HG02938 (cell line): ENCODE measurements around the gene LCMT1.
"Not testable (repeated sequence)": the region's sequence is repeated elsewhere in the genome, so short reads cannot be mapped to it uniquely, and the experiment has no call there.

Experiments used
- ATAC-seq: cut with Tn5 transposase; IDR thresholded peaks from one replicate; pipeline ENCODE4 v1.9.1; 2021; ENCODE audit warnings: mild to moderate bottlenecking, moderate library complexity; ENCODE audit not compliant: unreplicated experiment

The LCMT1 gene

DNA sequence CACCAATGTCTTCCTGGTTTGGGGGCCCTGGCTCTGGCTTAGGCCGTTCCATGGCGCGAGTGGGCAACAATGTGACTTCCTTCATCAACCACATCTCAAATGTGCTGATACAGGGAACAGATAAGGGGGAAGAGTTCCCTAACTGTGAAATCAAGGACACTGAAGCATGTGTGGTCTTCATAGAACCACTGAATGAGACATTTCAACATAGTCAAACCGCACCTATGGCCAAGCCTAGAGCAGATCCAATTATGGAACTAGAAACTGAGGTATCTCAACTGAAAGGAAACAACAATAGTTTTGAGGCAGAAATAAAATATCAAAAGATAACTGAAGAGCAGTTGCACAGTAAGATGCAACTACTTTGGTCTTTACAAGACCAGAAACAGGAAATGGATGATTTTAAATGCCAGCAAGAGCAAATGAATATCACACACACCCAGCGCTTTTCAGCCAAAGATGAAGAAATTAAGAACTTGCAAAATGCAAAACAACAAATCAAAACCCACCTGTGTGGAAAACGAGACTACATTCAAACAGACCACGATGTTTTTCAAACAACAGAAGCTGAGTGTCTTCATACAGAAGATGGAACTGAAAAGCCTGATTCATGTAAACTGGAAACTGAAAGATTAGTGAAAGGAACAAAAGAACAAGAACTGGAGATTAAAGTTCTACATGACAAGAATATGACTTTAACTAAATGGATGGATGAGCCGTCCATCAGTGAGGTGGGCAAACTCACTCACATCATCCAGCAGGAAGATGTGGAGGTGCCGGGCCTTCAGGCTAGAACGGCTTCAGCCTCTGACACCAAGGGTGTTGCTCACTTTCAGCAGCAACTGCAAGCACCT is 18.1 kb upstream of the LCMT1 start:
- ATAC-seq, result peak; percentile 81

DNA sequence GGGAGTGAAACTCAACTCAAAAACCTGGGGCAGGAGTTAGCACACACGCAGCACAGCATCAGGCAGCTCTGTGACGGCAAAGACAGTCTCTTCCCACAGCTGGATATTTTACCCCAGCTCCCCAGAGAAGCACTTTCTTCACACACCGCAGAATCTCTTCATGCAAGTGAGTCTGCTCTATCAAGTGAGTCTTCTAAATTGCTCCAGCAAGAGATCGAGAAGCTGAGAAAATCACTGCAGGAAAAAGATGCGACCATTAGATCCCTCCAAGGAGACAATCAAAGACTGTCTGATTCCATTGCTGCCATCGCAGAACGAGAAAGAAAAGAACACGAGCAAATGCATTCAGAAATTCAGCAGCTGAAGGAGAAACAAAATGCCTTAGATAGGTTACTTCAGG is 16.9 kb upstream of the LCMT1 start:
- no peak for ATAC-seq

DNA sequence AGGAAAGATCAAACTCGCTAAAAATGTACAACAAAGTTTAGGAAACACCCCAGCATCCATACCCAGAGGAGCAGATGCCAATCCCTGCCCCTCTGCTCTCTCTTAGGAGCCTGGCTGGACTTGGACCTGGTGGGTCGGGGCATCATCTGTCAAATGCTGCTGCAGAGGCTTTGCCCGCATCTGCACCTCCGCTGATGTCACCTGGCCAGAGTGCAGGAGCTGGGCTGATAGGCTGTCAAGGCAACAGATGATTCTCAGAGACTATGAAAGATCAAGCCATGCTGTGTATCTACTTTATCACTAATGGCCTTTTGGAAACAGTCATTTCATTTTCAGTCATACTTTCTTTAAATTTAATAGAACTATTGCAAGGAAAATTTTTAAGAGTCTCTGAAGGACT is 15.9 kb upstream of the LCMT1 start:
- ATAC-seq, result no peak

DNA sequence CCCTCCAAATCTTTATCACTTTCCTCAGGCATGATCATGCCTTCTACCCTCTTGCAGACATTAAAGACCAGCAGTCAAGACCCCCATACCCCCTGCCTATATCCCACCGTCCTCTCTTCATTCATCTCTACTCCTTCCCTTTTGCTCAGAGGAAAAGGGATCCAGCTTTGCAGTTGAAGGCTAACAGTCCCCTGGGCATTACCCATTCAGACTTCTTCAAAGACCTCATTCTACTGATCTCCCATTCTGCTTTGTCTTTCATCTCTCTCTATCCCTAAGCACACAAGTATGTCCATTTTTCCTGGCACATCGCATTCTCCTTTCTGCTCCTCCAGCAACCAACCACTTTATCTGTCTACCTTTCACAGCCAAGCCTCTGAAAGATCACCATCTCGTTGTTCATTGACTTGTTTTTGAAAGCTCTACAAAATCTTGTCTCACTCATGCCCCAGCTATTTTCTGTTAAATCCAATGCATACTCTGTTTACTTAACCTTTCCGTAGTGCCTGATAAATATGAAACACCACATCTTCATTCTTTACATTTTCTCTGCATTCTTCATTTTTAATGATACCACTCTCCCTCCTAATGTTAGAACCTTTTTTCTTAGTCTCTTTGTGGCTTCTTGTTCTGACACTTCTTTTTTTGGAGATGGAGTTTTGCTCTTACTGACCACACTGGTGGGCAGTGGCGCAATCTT is 14.1 kb upstream of the LCMT1 start:
- no peak for ATAC-seq

DNA sequence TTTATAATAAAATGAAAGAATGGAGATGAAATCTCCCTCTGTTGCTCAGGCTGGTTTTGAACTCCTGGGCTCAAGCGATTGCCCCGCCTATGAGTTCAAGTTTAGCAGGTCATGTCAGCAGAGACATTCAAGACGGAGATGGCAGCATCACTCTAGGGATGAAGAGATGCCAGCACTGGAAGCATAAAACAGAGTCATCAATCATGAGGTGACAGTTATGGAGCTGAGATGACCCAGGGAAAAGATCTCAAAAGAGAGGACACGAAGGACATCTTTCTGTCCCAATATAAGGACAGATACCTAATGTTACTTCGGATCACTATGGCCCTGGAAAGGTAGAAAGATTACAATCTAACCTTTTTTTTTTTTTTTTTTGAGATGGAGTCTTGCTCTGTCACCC is 11.0 kb upstream of the LCMT1 start:
- no peak for ATAC-seq

DNA sequence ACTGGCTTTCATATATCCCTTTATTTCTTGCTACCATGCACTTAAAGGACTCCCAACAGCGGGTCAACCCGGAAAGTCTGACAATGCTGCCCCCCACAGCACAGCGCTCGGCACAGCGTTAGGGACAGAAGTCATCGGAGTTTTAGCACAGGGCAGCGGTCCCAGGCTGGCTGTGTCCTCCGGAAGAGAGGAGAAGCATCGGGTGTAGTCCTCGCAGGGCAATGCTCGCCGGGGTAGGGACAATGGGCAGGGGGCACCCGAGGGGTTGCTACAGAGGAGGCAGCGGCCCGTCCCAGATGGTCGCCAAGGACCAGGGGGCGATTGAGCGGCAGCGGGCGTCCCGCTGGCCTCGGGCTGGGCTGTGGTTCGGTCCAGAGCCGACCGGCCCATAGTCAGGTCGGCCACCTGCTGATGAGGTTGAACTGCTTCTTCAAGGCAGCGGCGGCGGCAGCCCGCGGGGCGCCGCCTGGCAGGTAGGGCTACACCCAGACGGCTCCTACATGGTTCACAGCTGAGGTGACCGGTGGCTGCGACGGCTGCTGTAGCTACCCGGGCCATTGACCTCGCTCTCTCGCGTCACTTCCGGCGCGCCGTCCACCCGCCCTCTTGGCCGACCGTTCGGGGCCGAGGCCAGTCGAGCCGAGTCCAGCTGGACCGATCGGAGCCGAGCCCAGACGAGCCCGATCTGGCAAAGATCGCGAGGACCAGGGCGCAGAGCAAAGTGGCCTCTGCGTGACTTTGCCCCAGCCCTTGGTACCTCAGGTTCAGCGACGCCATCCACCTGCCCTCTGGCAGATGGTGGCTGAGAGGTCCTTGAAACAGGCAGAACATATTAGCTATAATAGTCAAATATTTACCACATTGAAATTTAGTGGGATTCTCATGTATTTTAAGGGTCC is 4.7 kb upstream of the LCMT1 start:
- ATAC-seq, result peak; percentile 42

DNA sequence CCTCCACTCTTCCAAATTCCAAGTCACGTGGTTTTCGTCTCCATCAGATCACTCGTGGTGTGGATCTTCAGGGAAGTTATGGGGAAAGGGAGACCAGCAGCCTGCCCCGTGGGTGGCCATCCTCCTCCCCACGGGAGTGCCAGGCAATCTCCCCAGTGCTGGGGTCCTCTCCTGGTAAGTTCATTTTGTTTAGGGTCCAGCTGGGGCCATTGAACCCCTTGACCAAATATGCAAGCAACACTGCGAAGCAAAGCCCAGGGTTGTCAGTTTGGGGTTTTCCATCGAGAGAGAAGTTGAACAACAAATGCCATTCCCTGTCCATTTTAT is 4.1 kb upstream of the LCMT1 start:
- ATAC-seq, result no peak

DNA sequence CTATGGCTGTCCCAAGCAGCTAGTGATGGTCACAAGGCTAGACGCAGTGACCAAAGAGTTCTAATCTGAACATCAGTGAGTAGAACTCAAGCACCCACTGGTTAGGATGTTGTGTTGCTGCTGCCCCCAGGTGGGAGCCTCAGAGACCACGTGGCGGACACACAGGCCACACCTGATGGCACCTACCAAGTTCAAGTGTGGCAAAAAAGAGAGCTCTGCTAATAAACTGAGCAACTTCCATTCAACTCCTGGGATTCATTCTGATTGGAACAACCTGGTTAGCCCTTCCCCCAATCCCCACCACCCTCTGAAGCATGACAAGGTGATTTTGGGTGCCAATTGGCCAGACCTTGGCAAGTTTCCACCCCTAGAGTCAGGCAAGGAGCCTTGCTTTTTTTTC is 3.5 kb upstream of the LCMT1 start:
- ATAC-seq, result no peak

DNA sequence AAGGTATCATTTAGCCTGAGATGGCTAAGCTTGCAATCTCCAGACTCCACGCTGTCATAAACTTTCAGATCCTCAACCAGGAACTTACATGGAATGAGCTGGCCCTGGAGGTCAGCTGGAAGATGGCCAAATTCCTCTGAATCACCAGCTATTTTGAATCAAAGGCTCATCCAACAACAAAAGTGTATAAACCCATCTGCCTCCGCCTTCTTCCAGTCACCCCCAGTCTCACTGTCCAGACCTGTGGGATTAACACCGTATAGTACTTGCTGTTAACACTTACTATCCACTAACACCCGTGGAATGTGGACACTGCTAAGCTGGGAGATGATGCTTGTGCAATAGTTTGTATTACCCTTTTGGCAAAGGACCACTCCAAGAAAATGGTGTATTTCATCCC is 1.9 kb upstream of the LCMT1 start:
- no peak for ATAC-seq

DNA sequence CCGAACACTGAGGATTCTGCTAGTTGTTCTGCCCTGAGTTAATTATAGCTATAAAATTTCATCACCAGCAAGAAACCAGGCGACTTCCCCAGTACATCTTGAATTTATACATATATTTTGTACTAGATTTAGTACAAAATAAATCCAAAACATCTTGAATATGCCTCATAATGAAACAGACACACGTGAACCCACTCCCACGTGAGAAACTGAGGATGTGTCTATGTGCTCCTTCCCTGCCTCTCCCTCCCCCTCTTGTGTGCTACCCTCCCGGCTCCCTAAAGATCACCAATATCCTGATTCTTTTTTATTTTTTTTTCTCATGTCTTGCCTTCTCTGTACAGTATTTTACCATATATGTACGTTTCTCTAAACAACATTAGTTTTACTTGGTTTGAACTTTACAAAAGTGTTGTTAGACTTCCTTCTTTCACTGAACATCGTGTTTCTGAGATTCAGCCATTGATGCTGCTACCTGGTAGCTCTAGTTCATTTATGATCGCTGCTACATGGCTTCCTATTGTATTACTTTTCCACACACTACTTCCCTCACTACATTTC is 1.1 kb upstream of the LCMT1 start:
- no peak for ATAC-seq

DNA sequence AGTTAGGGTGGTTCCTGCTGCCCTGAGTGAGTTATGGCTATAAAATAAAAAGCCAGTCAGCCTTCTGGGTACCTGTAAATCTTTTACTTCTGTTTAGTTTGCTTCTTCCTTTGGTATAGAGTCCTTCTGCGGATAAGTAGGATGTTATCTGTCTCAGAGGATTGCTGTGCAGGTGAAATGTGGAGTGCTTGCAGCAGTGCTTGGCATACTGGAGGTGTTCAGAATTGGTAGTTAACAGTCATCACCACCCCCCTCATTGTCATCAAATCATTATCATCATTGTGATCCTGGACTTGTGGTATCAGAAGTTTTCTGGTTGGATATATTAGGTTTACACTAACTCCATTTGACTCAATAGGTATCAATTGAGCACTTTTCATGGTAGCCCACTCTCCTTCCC is 2.6 kb downstream of the LCMT1 start:
- ATAC-seq, result no peak

DNA sequence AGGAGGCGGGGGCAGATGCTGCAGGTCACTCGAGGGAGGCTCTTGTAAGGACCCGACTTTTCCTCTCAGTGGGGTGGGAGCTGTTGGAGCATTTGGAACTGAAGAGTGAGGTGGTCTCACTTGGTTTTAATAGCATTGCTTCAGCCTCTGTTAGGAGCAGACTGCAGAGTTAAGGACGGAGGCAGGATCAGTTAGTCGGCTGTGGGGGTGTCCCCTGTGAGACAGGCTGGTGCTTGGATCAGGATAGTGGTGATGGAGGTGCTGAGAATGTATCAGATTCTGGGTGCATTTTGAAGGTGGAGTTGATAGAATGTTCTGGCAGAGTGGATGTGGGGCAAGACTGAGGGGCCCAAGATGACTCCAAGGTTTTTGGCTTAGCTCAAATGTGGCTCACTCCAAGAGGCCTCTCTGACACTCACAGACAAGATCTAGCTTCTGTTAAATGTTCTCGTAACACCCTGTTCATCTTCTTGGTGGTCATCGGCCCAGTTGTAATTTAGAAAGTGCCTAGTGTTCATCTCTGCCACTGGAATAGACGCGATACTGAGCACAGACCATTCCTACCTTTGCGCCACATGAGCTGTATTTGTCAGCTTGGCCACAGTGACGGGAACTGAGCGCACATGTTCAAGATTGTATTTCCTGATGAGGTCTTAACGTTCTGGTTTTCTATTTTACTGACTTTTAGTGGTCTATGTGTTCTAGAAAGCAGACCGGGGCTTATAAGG is 7.5 kb downstream of the LCMT1 start:
- no peak for ATAC-seq

DNA sequence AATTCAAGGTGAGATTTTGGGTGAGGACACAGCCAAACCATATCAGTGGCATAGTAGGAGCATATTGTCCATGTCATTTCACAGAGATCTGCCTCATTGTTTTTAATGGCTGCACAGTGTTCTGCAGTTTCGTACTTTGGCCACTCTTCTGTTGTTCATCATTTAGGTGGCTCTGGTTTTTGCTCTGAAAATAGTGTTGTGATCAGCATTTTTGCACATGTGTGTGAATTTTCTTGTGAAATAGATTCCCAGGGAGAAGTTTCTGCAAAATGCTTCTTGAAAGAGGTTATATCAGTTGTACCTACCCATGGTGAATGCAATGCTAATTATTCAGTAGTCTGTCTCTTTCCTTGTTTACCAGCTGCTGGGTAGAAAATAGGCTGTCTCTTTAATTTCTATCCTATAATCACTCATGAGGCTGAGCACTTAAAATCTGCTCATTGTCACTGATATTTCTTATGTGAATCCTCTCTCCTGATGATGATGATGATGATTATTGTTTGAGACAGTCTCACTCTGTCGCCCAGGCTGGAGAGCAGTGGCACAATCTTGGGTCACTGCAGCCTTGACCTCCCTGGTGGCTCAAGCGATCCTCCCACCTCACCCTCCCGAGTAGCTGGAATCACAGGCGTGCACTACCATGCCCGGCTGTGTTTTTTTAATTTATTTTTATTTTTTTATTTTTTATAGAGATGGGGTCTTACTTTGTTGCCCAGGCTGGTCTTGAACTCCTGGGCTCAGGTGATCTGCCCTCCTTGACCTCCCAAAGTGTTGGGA is 10.5 kb downstream of the LCMT1 start:
- no peak for ATAC-seq

DNA sequence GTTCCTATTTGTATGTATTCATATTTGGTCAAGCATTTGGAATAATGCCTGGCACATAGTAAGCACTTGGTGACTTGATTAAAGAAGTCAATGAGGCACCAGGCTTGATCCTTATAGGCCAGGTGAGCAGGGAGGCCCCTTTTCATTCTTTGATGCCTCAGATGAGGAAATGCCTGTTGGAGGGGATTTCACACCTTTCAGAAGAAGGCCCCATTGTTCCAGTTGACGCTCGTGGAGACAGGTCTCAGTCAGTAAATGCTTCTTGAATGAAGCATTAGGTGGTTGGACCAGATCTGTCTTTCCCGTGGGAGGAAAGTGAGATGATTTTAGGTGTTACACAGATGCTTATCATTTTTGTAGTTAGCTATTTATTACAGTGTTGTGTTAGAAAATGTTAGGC is 13.0 kb downstream of the LCMT1 start:
- no peak for ATAC-seq

DNA sequence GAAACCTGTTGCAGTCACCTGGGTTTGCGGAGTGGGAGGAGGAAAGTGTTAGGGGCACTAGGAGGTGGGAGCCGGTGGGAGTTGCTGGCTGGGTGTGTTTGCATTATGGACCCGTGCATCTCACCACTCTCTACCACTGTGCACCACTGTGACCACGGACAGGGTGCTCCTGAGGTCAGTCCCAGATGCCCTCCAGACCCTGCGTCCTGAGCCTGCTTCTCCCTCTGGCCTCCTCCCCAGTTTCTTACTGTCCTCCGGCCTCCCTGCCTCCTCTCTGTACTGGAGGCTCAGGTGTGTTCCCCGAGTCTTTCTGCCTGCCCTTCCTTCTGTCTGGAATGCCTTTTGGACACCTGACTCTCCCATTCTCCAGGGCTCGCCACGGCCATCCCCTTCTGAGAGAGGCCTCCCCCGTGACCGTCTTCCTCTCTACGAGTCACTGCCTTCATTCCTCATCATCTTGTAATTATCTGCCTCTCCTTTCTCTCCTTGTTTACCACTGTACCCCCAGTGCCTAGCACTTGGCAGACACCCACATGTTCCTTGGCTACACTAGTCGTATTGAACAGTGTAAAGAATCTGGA is 14.6 kb downstream of the LCMT1 start:
- not testable (repeated sequence) for ATAC-seq

DNA sequence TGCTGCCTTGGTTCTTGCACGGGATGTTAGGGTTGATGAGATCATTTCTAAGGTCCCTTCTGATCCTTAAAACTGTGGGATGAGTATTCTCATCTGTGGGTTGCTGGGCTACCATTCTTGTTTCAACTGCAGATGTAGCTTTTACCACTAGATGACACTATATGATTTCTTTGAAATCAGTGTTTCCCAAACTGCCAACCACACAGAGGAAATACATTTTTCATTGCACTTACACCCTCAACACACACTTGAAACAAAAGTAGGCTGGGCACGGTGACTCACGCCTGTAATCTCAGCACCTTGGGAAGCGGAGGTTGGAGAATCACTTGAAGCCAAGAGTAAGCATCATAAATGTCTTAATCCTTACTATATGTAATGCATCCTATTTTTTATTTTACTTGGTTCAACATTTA is 15.3 kb downstream of the LCMT1 start:
- ATAC-seq, result no peak

DNA sequence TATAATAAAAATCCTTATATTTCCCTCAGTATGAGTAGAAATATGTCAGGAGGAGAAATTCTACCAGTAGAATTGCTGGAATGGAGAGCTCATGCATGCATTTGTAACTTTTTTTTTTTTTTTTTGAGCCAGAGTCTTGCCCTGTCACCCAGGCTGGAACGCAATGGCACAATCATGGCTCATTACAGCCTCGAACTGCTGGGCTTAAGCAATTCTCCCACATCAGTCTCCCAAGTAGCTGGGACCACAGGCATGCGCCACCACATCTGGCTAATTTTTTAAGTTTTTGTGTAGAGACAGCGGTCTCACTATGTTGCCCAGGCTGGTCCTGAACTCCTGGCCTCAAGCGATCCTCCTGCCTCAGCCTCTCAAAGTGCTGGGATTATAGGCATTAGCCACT is 21.2 kb downstream of the LCMT1 start:
- ATAC-seq, result not testable (repeated sequence)

DNA sequence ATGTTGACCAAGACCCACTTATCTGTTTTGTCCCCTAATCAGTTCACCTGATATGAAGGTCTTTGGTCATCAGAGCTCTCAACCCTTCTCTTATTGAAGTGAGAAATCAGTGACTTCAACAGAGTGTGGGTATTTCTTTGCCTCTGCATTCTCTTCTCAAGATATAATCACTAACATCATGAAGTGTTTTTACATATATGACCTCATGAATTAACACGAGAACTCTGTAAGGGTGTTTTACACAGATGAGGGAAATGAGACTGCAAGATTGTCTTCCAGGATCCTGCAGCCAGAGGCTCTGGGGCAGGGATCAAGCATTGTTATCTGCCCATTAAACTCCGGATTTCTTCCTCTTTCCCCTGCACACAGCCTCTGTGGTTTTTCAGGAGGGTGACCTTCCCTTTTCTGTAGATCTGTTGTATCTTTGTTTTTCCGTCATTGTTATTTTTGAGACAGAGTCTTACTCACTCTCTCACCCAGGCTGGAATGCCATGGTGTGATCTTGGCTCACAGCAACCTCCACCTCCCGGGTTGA is 22.7 kb downstream of the LCMT1 start:
- ATAC-seq, result no peak

DNA sequence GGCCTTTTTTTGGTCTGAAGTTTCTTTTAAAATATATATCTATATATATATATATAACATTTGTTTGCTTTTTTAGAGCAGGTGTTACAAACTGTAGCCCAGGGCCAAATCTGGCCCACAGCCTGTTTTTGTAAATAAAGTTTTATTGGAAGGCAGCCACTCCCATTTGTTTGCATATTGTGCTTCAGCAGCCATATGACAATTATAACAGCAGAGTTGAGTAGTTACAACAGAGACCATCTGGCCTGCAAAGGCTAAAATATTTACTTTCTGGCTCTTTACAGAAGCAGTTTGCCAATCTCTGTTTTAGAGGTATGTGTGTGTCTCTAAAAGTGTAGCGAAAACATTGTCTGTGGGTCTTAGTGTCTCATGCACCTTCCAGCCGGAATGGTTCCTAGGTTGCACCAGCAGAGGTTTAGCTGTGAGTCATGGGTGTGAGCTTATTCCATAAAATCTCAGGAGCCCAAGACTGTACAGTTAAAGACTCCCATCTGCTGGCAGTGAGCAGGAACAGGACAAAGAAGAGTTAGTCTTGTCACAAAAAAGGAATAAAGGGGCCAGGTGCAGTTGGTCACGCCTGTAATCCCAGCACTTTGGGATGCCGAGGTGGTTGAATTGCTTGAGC is 23.8 kb downstream of the LCMT1 start:
- no peak for ATAC-seq
